Endothelial cell of umbilical vein (primary cell): ENCODE results near the gene VRK1. TPM values are rescaled to one million over a fixed set of nuclear protein-coding genes. Genes with fewer than 3 reads are reported as not detected.

Experiments
- BruUV-seq: library from RNA; stranded (reverse); fragments of 400-500 nt; replicated peaks from 2 replicates; lab custom pipeline; 2021; lab: Mats Ljungman, UMichigan
- CTCF ChIA-PET: fragments of 300-600, 350-600 bp; sonication (Branson Sonifier 250); formaldehyde crosslinking; loops from one replicate; lab custom pipeline; 2021; ENCODE audit warnings: antibody characterized with exemption, inconsistent platforms; lab: Charles Lee
- POLR2A ChIA-PET: fragments of 300-600, 350-600 bp; sonication (Branson Sonifier 250); formaldehyde crosslinking; loops from one replicate; lab custom pipeline; 2021; ENCODE audit warnings: antibody characterized with exemption, inconsistent platforms; lab: Charles Lee
- DNase-seq: peaks from one replicate; pipeline ENCODE4 v3.0.0-alpha.2; 2011; ENCODE audit warnings: low read depth, low spot score
- FAIRE-seq: peaks from 2 replicates; lab custom pipeline; 2011; peaks lifted over from hg19 to GRCh38; lab: Jason Lieb, UNC
- H2AFZ ChIP-seq: 2 replicates; pipeline ENCODE4 v1.6.0; 2012; ENCODE audit warnings: low read depth, low read length, control low read depth, inconsistent platforms
- H3K27ac ChIP-seq: 2 replicates; pipeline ENCODE4 v1.5.1; 2011; ENCODE audit warnings: low read depth, mild to moderate bottlenecking, control low read depth, low read length, moderate library complexity; ENCODE audit not compliant: insufficient read depth
- H3K27me3 ChIP-seq, 2 experiments: 2 replicates each; pipeline versions ENCODE4 v1.6.0 to v1.6.1; 2011; ENCODE audit warnings: low read length in 2 of 2, mixed read lengths in 1 of 2; ENCODE audit not compliant: control insufficient read depth in 2 of 2, insufficient read depth in 2 of 2
- H3K36me3 ChIP-seq, 2 experiments: 2 replicates in 1 of 2; 3 replicates in 1 of 2; pipeline ENCODE4 v1.5.1; 2011; ENCODE audit warnings: low read length in 2 of 2, mild to moderate bottlenecking in 1 of 2, moderate library complexity in 1 of 2; ENCODE audit not compliant: control insufficient read depth in 2 of 2, insufficient read depth in 2 of 2; ENCODE audit errors: extremely low read depth in 1 of 2
- H3K4me1 ChIP-seq: 3 replicates; pipeline ENCODE4 v1.5.1; 2011; ENCODE audit warnings: mild to moderate bottlenecking, low read length; ENCODE audit not compliant: control insufficient read depth, insufficient read depth; ENCODE audit errors: extremely low read depth
- H3K4me2 ChIP-seq: 2 replicates; pipeline ENCODE4 v1.6.1; 2011; ENCODE audit warnings: low read length, control low read depth, mixed read lengths; ENCODE audit not compliant: insufficient read depth
- H3K4me3 ChIP-seq, 3 experiments: fragments of 200-600 bp in 1 of 3; sonication (generic), shearing (Covaris generic) in 1 of 3; replicated peaks in 1 of 3; 2 replicates each; pipeline ENCODE4 v1.5.1; 2011 to 2016; ENCODE audit warnings: control low read depth in 3 of 3, low read length in 3 of 3, mild to moderate bottlenecking in 2 of 3, inconsistent platforms in 1 of 3, low read depth in 1 of 3, moderate library complexity in 1 of 3; ENCODE audit not compliant: insufficient read depth in 1 of 3
- H3K79me2 ChIP-seq: 2 replicates; pipeline ENCODE4 v1.6.0; 2012; ENCODE audit warnings: low read length, inconsistent platforms; ENCODE audit not compliant: control insufficient read depth, insufficient read depth
- H3K9ac ChIP-seq: replicated peaks from 2 replicates; pipeline ENCODE3; 2011; ENCODE audit warnings: low read length, control low read depth; ENCODE audit not compliant: insufficient read depth; ENCODE audit errors: extremely low read depth
- H3K9me1 ChIP-seq: replicated peaks from 3 replicates; pipeline ENCODE4 v1.6.0; 2011; ENCODE audit warnings: mild to moderate bottlenecking, low read length; ENCODE audit not compliant: control insufficient read depth, insufficient read depth; ENCODE audit errors: extremely low read depth
- H3K9me3 ChIP-seq: replicated peaks from 2 replicates; pipeline ENCODE4 v1.5.1; 2012; ENCODE audit warnings: low read length, inconsistent platforms; ENCODE audit not compliant: control insufficient read depth, insufficient read depth
- H4K20me1 ChIP-seq: replicated peaks from 2 replicates; pipeline ENCODE3; 2011; ENCODE audit warnings: mild to moderate bottlenecking, low read length; ENCODE audit not compliant: control insufficient read depth, insufficient read depth; ENCODE audit errors: extremely low read depth
- EZH2 ChIP-seq: IDR thresholded peaks from 2 replicates; pipeline ENCODE4 v1.6.1; 2012; ENCODE audit warnings: borderline replicate concordance, low read depth, mild to moderate bottlenecking, moderate library complexity, low read length, inconsistent platforms; ENCODE audit not compliant: severe bottlenecking
- FOS ChIP-seq: IDR thresholded peaks from 2 replicates; pipeline ENCODE4 v1.6.1; 2011; ENCODE audit warnings: mild to moderate bottlenecking, low read length, moderate library complexity, borderline replicate concordance; ENCODE audit not compliant: insufficient read depth
- GATA2 ChIP-seq: IDR thresholded peaks from 2 replicates; pipeline ENCODE4 v1.7.0; 2011; ENCODE audit warnings: low read depth, mild to moderate bottlenecking, moderate library complexity, mixed read lengths, low read length; ENCODE audit not compliant: insufficient read length, insufficient read depth
- JUN ChIP-seq: IDR thresholded peaks from 2 replicates; pipeline ENCODE4 v1.6.1; 2011; ENCODE audit warnings: borderline replicate concordance, low read depth; ENCODE audit not compliant: insufficient read length, insufficient read depth
- MAX ChIP-seq: IDR thresholded peaks from 2 replicates; pipeline ENCODE4 v1.6.1; 2011; ENCODE audit not compliant: insufficient read depth, insufficient read length
- MYC ChIP-seq: IDR thresholded peaks from one replicate; pipeline ENCODE4 v1.6.1; 2011; ENCODE audit warnings: mild to moderate bottlenecking, low read depth, low read length
- POLR2A ChIP-seq: IDR thresholded peaks from 2 replicates; pipeline ENCODE4 v1.6.1; 2012; ENCODE audit warnings: low read depth, mild to moderate bottlenecking, control low read depth, low read length
- POLR2AphosphoS5 ChIP-seq: IDR thresholded peaks from 2 replicates; pipeline ENCODE4 v1.6.1; 2012; ENCODE audit warnings: low read depth, mild to moderate bottlenecking, control low read depth, low read length, moderate library complexity; ENCODE audit not compliant: insufficient read depth
- dilution Hi-C: fragments of 300-500 bp; cut with MboI; formaldehyde crosslinking; loops from one replicate; pipeline ENCODE4 v1.15.0; 2019; ENCODE audit warnings: low sequenced_read_pairs; ENCODE audit not compliant: extremely low pct_ligation_motif_present
- intact Hi-C: fragments of 100-400 bp; cut with micrococcal nuclease; formaldehyde crosslinking; loops from one replicate; pipeline ENCODE4 v1.10.0; 2022
- polyA plus RNA-seq, 4 experiments: library from polyadenylated mRNA; depleted of rRNA in 3 of 4; stranded (reverse) in 3 of 4; unstranded in 1 of 4; fragments of >200 nt; gene quantifications; 2 replicates each; pipeline versions ENCODE4 v1.2.1 to v1.2.3, GENCODE V29; 2011 to 2012; ENCODE audit warnings: missing spikeins in 1 of 4
- total RNA-seq: library from RNA; stranded (reverse); gene quantifications from 2 replicates; pipeline ENCODE4 v1.2.3, GENCODE V29; 2021
- TF ChIP-seq, protein P1 (sequence below), 2 donors: IDR thresholded peaks; 1 replicate in 1 of 2; 2 replicates in 1 of 2; pipeline ENCODE4 v1.5.1; 2011; ENCODE audit warnings: low read length in 2 of 2, mild to moderate bottlenecking in 2 of 2, moderate library complexity in 2 of 2, control low read depth in 1 of 2, inconsistent platforms in 1 of 2, low read depth in 1 of 2; ENCODE audit not compliant: insufficient read depth in 1 of 2; ENCODE audit errors: extremely low read depth in 1 of 2

VRK1 gene
- total and polyA plus RNA-seq, 2 donors (not counting 3 experiments of a cell fraction or from before 2014, with no cell fraction given): 7.1 to 31.7 TPM

GRCh38 chr14:96922986-96923385 lies 125.8 kb downstream of the VRK1 start:
- Histone ChIP-seq H3K4me3 (no peak overlapping the region), H3K36me3 (no peaks in the 10 kb centered on the region), H3K27me3 (no peaks in the 10 kb centered on the region), H3K9me1 (no peaks in the 10 kb centered on the region), H3K4me1 (no peaks in the 10 kb centered on the region), H3K9ac (no peak overlapping the region), H2AFZ (no peak overlapping the region), H3K27ac (no peak overlapping the region), H3K9me3 (no peaks in the 10 kb centered on the region), H3K79me2 (no peaks in the 10 kb centered on the region), H3K4me2 (no peak overlapping the region), H4K20me1 (no peaks in the 10 kb centered on the region)
- DNase-seq (no peak), FAIRE-seq (no peak)
- intact Hi-C loops: no loop called here
- ChIA-PET CTCF (no interaction called here), POLR2A (no interaction called here)
- BruUV-seq: no TSS peak
- TF ChIP-seq MAX (no peak), EZH2 (no peak), GATA2 (no peak), FOS (no peak), MYC (no peak), JUN (no peak), POLR2A (no peak), POLR2AphosphoS5 (no peak)
- TF ChIP-seq, protein P1, sequence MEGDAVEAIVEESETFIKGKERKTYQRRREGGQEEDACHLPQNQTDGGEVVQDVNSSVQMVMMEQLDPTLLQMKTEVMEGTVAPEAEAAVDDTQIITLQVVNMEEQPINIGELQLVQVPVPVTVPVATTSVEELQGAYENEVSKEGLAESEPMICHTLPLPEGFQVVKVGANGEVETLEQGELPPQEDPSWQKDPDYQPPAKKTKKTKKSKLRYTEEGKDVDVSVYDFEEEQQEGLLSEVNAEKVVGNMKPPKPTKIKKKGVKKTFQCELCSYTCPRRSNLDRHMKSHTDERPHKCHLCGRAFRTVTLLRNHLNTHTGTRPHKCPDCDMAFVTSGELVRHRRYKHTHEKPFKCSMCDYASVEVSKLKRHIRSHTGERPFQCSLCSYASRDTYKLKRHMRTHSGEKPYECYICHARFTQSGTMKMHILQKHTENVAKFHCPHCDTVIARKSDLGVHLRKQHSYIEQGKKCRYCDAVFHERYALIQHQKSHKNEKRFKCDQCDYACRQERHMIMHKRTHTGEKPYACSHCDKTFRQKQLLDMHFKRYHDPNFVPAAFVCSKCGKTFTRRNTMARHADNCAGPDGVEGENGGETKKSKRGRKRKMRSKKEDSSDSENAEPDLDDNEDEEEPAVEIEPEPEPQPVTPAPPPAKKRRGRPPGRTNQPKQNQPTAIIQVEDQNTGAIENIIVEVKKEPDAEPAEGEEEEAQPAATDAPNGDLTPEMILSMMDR (IDR thresholded peaks at IDR 0.05; ENCODE audit: extremely low read depth in 1 of 2, insufficient read depth in 1 of 2, low read depth in 1 of 2, low read length in 2 of 2): no peak
- dilution Hi-C loops: no loop called here
